ENCODE results near the gene C1orf116.
"Not testable (repeated sequence)": the region's sequence is repeated elsewhere in the genome, so short reads cannot be mapped to it uniquely, and the experiment has no call there.

DNA sequence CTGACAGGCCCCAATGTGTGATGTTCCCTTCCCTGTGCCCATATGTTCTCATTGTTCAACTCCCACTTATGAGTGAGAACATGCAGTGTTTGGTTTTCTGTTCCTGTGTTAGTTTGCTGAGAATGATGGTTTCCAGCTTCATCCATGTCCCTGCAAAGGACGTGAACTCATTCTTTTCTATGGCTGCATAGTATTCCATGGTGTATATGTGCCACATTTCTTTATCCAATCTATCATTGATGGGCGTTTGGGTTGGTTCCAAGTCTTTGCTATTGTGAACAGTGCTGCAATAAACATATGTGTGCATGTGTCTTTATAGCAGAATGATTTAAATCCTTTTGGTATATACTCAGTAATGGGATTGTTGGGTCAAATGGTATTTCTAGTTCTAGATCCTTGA lies 8.8 kb upstream of the C1orf116 start:
- TF ChIP-seq, protein P1, sequence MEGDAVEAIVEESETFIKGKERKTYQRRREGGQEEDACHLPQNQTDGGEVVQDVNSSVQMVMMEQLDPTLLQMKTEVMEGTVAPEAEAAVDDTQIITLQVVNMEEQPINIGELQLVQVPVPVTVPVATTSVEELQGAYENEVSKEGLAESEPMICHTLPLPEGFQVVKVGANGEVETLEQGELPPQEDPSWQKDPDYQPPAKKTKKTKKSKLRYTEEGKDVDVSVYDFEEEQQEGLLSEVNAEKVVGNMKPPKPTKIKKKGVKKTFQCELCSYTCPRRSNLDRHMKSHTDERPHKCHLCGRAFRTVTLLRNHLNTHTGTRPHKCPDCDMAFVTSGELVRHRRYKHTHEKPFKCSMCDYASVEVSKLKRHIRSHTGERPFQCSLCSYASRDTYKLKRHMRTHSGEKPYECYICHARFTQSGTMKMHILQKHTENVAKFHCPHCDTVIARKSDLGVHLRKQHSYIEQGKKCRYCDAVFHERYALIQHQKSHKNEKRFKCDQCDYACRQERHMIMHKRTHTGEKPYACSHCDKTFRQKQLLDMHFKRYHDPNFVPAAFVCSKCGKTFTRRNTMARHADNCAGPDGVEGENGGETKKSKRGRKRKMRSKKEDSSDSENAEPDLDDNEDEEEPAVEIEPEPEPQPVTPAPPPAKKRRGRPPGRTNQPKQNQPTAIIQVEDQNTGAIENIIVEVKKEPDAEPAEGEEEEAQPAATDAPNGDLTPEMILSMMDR (IDR thresholded peaks at IDR 0.05) = not testable (repeated sequence)
- TF ChIP-seq POLR2A (IDR thresholded peaks at IDR 0.05) = not testable (repeated sequence)
